ENCODE measurements around the gene THEM4.

THEM4 gene

GRCh38 chr1:151834239-151834638, 75.1 kb downstream of the THEM4 start:
- no peak for DNase-seq

- no peak for DNase-seq
These were observed 76.0 kb downstream of the THEM4 start for GRCh38 chr1:151833172-151833900.

- no peak for DNase-seq
These were observed 76.9 kb downstream of the THEM4 start for GRCh38 chr1:151832318-151832980.

DNA sequence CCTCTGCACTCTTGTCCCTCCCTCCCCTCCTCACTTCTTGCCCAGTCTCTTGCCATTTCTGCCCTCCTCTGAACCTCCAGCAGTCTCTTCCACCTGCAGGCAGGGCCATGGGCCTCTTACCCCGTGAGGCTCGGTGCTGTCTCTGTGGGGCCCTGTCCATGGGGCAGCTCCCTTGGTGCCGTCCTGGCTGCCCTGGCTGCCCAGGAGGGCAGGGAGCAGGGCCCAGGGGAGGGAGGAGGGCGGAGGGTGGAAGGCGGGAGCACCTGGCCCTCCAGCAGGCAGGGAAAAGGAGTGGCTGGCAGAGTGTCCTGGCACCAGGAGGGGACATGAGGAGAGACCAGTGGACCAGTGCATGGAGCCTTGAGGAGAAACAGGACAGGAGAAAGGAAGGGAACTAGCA, 77.7 kb downstream of the THEM4 start, which contains the start of gene RORC:
Gene RORC, minus strand, starts transcription at position 198 of the 400 bp plus-strand sequence. Its CDS starts 38 bp downstream, at position 160.
- DNase-seq: no peak

DNA sequence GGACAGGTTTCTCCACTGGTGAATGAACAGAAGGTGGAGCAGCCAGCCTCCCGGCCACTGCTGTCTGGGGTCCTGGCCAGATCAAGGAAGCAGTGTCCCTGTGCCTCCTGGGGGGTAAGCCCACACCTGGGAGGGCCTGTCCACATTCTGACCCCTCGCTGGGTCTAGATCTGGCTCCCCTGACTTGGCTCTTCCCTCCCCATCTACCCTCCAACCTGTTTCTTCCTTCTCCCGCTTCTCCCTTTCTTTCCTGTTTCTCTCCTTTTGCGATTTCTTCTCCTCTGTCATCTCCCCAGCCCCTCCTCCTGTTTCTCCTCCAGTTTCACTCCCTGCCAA, 78.1 kb downstream of the THEM4 start:
- no peak for DNase-seq

DNA sequence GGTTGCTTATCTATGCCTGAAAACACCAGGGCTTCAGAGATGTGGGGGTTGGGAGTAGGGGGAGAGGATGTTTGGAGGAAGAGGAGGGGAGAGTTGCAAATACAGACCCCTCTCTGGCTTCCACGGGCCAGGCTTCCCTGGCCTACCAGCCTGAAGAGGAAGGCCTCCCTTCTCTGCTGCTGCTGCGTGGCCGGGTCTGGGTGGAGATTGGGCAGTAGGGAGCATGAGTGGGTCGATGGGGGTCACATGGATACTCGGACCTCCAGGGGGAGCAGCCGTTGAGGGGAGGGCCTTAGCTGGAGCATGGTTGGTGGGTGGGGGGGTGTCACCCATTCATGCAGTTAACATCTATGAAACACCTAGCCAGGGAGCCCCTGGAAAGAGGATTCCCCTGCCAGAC, 79.3 kb downstream of the THEM4 start:
- DNase-seq: no peak

- DNase-seq: no peak
These were observed 79.8 kb downstream of the THEM4 start for GRCh38 chr1:151829352-151830046.

DNA sequence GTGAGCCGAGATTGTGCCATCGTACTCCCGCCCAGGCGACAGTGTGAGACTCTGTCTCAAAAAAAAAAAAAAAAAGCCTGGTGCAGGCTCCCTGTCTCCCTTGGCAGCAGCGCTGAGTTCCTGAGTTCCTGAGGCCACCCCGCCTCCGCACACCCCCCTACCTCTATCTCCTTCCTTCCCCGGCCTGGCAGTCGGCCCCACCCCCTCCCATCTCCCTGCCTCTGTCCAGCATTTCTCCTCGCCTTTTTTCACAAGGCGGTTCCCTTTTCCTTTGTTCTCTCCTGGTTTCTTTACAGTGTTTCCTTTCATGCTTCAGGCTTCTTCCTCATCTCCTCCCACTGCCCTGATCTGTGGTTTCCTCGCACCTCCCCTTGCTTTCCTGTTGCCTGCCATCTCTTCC, 80.4 kb downstream of the THEM4 start:
- no peak for DNase-seq

GRCh38 chr1:151827853-151828252, 81.5 kb downstream of the THEM4 start:
- no peak for DNase-seq

DNA sequence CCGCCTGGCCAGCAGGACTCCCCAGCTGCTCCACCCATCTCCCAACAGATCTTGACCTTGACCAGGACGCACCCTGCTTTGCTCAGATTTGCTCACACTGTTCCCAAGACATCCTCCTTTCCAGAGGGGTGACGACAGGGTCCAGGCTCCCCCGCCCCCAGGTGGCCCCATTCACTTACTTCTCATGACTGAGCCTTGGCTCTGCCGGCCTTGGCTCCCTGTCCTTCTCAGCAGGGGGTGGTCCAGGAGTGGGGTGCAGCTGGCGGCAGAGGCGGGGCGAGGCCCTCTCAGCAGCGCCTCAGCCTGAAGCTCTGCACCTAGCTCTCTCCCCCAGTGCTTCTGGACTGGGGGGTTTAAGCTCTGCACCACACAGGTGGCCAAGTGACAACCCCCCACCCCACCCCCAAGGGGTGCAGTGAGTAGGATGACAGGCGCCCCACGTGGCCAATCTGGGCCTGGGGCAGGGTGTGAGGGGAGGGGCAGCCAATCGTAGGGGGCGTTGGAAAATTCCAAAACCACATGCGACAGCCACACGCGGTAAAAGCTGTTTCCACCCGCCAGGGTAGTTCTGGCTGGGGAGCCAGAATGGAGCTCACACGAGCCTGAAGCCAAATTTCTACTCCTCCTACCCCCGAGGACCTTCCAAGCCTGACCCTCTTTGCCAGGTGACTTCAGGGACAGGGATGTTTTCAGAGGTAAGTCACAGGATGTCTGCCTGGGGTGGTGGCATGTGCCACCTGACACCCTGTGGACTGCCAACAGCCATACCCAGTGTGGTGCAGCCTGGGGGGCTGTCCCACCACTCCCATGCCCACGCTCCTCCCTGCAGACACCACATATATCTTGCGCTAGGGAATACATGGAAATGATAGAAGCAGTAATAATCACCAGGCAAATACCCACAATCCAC, 83.3 kb downstream of the THEM4 start:
- peak in 1 of 2 experiments; percentile 58 for DNase-seq

- no peak for DNase-seq
These were observed 84.1 kb downstream of the THEM4 start for GRCh38 chr1:151825204-151825603.

All from activated CD4-positive, alpha-beta T cell treated with anti-CD3 and anti-CD28 coated beads, Interleukin-2, amount 50 U/mL, for 48 hours (primary cell).